ENCODE data around the gene NDUFA6. TPM values are rescaled to one million over a fixed set of nuclear protein-coding genes. Genes with fewer than 3 reads are reported as not detected.
A peak's percentile ranks its signal among the peaks of the same experiment; 100 is the strongest.
"Not testable (repeated sequence)": the region's sequence is repeated elsewhere in the genome, so short reads cannot be mapped to it uniquely, and the experiment has no call there.

The NDUFA6 gene
- total RNA-seq, 1 donor from 2014 or later: 316 TPM

DNA sequence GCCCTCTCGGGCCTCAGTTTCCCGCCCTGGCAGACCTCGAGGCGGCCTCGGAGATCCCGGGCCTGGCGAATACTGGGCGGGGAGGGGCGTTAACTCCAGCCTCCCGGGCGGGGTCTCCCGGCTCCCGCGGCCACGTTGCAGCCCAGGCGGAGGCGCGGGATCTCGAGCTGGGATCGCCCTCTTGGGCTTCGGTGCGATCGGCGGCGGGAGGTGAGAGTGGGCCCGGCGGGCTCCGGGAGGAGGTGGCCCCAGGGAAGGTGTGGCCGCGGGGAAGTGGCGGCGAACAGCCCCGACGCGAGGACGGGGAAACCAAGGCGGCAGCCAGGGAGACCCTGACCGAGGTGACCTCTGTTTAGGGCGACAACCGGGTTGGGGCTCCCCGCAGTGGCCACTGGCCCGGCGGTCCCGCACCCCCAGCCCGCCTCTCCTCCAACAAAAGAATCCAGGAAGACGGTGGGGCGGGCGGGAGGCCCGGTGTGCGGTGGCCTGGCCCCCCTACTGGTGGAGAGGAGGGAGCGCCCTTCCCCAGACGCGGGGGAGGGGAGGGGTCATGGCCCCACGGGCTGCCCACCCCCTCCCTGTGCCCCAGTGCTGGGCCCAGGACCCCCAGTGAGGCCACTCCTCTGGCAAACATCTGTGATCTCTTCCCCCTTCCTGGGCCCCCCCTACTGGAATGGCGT, 16.3 kb downstream of the NDUFA6 start, which contains the start of gene PHETA2:
Gene PHETA2, plus strand, starts transcription at position 117 of the 680 bp plus-strand sequence. CDS start 3,046 bp downstream, outside the sequence.
- ATAC-seq (peak; percentile 2), DNase-seq (peak; percentile 75)
- intact Hi-C loops (cut with micrococcal nuclease): no loop called here

DNA sequence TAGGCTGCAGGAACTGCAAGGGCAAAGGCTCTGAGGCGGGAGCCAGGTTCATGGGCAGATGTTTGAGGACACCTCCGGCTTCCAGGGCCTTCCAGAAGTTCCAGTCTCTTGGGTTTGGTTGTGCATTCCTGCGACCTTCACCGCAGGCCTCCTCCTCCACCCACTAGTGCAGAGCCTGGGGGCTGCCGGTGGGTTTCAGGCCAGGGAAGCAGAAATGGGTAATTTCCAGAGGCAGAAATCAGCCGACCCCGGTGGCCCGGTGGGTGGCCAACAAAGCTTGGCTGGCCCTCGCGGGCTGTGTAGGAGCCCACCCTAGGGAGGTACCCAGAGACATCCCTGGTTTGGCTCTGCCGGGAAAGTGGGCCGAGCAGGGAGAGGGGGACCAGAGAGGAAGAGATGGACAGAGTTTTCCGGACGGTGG, 16.9 kb downstream of the NDUFA6 start:
- ATAC-seq: no peak
- intact Hi-C loops (cut with micrococcal nuclease): no loop called here
- DNase-seq: no peak

DNA sequence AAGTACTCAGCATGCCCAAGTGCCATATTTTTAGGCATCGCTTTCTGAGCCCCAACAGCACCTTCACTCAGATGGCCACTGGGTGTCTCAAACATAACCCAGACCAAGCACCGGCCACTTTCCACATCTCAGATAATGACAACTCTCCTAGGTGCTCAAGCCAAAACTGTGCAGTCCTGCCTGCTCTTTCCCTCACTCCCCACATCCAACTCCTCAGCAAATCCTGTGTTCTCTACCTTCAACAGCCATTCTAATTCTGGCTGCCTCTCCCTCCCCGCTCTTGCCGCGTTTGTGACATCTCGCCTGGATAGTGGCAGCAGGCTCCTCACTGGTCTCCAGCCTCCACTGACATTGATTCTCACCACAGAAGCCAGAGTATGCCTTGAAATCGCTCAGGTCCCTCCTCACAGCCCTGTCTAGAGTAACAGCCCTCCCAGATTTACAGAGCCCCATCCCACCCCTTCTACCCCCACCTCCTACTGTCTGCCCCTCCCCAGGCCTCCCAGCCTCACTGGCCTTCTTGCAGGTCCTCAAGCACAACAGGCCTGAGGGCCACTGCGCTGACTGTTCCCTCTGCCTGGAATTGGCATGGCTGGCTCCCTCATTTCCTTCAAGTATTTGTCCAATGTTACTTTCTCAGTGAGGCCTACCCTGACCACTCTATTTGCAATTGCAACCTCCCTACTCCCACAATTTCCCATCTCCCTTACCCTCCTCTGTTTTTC, 17.8 kb downstream of the NDUFA6 start:
- intact Hi-C loops (cut with micrococcal nuclease): no loop called here
- DNase-seq (no peak), ATAC-seq (peak; percentile 33)

DNA sequence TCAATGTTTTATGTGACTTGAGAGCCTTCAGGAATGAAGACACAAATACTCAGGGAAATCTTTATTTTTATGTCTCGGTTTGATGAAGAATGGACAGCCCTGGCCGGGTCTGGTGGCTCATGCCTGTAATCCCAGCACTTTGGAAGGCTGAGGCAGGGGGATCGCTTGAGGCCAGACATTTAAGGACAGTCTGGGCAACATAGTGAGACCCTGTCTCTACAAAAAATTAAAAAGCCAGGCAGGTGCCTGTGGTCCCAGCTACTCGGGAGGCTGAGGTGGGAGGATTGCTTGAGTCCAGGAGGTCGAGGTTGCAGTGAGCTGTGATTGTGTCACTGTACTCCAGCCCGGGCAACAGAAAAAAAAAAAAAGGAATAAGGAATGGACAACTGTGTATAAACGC, 19.1 kb downstream of the NDUFA6 start:
- intact Hi-C loops (cut with micrococcal nuclease); ATAC-seq; DNase-seq: not testable (repeated sequence)

DNA sequence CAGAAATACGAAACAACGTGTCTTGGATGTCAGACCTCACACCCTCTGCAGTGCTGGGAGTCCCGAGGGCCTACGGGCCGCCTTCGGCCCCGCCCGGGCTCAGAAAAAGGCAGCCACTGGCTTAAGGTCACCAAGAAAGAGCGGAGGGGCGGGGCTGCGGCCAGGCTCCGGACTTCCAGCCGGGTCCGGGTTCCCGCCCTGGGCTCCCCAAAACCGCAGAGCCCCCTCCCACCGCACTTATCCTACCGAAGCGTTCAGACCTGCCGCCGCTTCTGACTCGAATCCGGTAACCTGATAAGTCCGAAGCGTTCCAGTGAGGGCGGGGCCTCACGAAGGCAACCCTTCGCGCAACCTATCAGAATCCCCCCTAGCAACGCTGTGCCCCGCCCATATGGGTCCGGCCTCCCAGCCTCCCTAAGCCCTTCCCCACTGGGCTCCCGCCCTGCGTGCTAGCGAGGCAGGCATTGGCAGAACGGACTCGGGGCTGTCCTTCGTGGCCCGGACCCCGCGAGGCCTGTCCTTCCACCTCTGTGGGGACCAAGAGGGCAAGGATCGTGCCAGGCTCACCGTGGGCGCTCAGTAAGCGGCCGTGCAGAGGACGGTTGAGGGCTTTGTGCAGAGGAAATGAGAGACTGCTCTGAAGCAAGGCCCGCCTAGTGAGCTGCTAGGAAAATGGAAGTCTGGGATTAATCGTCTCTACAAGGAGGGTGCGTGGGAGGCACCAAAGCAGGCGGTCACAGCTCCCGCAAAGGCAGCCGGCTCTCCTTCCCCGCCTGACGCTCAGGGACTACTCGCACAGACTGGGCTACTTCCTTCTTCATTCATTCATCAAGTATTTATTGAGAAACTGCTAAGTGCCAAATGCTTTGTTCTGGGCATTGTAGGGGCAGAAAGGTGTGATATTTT, 19.8 kb downstream of the NDUFA6 start, which contains the start of gene NAGA:
Gene NAGA, minus strand, starts transcription at position 296 of the 906 bp plus-strand sequence. CDS start 515 bp downstream, outside the sequence.
- intact Hi-C loops (cut with micrococcal nuclease): no loop called here
- peak; percentile 98 for DNase-seq
- ATAC-seq: peak; percentile 94

DNA sequence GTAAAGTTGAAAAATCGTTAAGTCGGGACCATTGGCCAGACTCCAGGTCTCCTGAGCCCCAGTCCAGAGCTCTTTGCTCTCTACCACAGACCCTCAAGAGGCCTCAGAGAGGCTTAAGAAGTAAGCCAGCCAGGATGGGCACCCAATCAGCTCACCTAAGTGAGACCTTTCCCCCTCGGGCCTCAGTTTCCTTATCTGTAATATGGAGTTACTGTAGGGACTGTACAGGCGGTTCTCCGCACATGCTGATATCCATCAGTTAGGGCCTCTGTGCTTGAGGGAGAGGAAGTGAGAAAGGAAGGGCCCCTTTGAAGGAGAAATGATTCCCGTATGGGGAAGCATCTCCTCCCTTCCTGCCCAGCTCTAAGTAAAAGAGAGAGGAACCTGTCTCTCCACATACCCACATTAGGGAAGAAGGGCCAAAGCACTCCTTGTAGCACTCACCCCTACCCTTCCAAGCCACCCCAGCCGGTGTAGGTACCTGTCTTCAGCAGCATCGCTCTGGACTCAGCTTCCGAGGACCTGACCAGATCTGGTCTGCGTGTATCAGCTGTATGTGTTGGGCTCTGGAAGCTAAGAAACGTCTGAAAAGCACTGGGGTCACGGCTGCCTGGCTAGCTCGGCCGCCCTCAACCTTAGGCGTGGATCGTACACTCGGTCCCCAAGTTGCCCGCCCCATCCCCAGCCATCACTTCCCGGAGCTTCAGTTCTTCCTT, 20.6 kb downstream of the NDUFA6 start:
- intact Hi-C loops (cut with micrococcal nuclease): no loop called here
- no peak for DNase-seq

DNA sequence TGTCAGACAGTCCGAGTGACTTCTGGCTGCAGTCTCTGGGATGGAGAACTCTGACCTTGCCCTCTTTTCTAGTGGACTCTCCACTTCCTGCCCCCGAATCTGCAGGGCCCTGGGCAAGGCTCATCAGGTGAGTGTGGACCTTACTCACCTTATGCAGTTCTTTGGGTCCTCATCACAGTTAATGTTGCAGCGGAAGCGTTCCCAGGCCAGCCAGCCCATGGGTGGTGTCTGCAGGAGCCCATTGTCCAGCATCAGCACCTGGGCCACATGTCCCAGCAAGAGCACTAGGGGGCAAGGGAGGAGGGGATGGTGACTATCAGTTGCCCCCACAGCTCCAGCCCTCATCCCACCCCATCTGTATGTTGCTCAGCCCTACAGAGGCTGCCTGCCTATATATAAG, 22.3 kb downstream of the NDUFA6 start:
- DNase-seq (no peak), ATAC-seq (no peak)
- intact Hi-C loops (cut with micrococcal nuclease): no loop called here

More for the DNA sequence above, 20.6 kb downstream of the NDUFA6 start:
- peak; percentile 7 for ATAC-seq

DNA sequence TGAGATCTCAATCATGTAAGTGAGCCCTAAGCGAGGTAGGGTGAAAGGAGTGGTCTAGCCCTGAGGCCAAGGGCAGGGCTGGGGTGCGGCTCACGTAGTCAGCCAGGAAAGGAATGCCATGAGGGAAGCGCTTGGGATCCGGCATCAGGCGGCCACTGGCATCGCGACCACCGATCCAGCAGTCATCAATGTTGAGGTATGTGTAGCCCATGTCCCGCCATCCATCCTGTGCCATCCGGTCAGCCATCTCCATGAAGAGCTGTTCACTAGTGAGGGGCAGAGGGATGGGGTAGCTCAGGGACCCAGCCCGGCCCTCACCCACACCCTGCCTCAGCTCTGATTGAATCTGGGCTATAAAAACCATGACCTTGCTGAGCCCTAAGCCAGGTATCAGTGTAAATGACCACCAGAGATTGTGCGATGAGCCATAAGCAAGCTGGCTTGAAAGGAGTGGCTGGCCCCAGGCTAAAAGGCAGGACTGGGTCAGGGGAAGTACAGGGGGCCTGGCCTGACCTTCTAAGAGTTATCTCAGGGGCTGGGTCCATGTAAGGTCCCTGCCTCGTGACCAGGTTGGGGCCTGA, 22.8 kb downstream of the NDUFA6 start:
- ATAC-seq (no peak), DNase-seq (no peak)
- intact Hi-C loops (cut with micrococcal nuclease): no loop called here

DNA sequence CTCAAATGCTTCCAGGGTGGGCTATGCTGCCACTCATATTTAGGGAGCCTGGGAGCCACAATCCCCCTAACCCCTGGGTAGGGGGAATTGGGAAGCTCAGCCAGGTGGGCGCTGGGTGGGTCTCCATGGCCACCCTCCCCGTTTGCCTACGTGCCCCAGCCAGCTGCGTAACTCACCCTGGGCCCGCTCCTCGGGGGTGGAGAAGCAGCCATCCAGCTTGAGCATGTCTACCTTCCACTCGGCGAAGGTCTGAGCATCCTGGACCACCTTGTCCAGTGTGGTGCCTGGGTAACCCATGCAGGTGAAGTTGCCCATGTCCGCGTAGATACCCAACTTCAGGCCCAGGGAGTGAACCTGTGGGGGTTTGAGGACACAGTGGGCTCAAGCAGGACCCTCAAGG, 23.6 kb downstream of the NDUFA6 start:
- intact Hi-C loops (cut with micrococcal nuclease): no loop called here
- no peak for ATAC-seq
- DNase-seq: no peak

DNA sequence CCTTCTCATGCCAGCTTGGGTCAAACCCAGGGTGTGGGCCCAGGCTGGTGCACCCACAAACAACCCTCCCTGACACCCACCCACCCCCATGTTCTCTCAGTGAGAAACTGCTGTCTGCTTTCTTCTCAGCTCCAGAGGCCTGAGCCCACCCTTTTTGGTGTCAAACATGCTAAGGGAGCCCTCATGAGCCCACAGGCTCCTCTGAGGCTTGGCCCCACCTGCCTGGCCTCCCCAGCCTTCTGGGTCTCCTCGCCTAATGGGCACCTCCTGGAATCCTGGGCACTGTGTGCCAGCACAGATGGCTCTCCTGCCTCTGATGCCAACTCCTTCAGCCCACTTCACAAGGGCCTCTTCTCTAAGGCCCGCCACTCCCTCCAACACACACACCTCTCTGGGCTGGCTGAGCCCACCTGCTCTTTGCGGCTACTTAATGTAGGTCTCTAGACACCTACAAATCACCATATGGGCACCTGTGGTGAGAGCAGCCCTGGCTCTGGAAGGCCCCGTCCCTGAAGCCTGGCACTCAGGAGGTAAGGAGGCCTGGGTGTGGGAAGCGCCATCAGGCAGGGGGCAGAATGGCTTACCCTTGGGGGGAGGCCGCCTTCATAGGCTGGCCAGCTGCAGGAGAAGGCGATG, 24.3 kb downstream of the NDUFA6 start:
- intact Hi-C loops (cut with micrococcal nuclease): no loop called here
- DNase-seq: no peak
- ATAC-seq: no peak

DNA sequence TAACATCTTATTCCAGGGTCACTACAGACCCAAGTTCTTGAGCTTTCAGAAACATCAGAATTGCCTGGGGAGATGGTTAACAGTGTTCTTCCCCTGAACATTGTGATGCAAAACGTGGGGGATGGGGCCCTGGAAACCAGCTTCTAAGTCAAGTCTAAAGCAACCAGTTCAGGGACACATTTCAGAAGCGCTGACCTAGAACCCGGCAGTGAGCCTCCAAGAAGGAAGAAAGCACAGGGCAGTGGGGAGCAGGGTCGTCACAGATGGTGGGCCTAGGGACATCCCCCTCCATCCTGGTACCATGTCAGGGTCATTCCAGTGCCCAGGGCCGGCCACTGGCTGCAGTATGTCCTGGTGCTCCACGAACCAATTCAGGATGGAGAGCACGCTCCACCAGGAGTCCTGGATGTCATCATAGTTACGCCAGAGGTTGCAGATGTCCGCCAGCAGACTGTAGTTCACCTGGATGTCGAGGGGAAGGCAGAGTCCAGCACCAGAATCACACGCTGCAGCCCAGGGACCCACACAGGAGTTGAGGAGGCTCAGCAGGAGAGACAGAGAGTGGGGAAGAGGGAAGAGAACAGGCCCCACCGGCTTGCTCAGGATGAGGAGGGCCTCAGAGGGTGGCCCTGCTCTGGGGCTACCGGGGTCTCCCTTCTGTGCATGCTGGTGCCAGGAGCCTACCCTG, 25.0 kb downstream of the NDUFA6 start:
- no peak for DNase-seq
- ATAC-seq: no peak
- intact Hi-C loops (cut with micrococcal nuclease): no loop called here

DNA sequence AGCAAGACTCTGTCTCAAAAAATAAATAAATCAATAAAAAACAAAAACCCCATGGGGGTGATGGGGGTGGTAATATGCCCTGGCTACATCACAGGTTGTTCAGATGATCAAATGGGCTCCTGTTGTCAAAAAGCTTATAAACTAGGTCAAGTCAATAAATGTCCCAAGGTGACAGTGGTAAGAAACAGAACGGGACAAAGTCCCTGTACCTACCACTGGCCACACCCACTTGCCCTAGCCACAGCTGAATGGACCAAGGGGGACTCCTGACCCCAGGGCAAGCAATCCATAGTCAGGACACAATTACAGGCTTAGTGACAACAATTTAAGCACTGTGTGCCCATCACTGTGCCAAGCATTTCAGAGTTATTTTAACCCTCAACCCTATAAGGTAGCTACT, 25.9 kb downstream of the NDUFA6 start:
- DNase-seq: no peak
- intact Hi-C loops (cut with micrococcal nuclease): no loop called here
- ATAC-seq: no peak

DNA sequence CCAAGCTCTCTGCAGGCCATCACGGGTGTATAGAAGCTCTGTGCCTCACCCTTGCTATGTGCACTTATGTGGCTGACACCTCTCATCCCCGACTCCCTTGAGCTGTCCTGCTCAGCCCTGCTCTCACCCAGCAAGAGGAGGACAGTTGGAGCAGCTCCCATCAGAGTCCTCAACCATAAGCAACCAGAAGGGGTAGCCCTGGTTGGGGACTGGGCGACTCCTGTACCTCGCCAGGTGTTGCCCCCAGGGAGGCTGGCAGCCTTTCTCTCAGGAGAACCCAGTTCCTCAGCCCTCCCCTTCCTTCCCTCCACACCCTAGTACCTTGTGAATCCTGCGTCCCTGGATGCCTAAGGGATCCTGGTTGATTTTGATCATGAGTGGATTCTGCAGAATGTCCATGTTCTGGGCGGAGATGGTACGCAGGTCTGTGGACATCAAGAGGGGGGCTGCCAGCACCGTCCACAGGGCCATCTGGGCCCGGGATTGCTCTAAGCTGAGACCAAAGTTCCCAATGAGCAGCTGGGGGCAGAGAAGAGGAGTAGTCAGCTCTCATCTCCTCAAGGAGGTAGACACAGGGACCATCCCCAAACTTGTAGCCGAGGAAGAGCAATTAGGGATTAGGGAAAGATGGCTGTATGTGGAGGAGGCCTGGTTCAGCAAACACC, 27.9 kb downstream of the NDUFA6 start:
- no peak for DNase-seq
- no peak for ATAC-seq
- intact Hi-C loops (cut with micrococcal nuclease): no loop called here

DNA sequence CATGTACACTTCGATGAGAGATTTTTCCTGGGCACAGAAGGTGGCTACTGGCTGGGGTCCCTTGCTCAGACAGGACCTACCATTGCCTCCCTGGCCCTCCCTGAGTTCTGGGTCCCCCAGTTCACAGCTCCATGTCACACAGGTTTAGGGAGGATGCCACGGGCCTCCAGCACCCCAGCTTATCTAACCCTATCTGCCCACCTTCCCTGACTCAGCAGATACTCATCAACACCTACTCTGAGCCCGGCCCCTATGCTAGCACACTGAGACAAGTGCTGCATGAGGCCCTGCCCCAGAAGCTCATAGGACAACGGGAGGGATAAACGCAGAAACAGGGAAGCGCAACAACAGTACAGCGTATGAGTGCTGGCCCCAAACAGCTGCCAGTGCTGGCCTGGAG, 29.5 kb downstream of the NDUFA6 start:
- ATAC-seq (no peak), DNase-seq (no peak)
- intact Hi-C loops (cut with micrococcal nuclease): no loop called here

DNA sequence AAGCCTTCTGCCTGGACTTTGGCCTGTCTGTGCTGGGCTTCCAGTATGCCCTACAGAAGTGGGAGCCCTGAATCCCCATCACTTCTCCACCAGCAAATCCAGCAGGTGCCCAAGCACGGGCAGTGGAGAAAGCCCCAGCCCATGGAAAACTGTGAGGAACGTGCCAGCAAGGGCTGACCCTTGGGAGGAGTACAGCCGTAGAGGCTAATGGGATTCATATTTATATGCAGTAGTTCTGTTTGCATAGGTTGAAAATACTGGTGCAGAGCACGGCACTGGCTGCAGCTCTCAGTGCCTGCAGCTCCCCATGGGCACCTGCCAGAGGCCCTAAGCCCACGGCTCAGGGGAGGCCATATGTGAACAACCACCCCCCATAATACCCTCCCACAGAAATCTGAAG, 30.1 kb downstream of the NDUFA6 start:
- DNase-seq: no peak
- ATAC-seq: no peak
- intact Hi-C loops (cut with micrococcal nuclease): no loop called here

DNA sequence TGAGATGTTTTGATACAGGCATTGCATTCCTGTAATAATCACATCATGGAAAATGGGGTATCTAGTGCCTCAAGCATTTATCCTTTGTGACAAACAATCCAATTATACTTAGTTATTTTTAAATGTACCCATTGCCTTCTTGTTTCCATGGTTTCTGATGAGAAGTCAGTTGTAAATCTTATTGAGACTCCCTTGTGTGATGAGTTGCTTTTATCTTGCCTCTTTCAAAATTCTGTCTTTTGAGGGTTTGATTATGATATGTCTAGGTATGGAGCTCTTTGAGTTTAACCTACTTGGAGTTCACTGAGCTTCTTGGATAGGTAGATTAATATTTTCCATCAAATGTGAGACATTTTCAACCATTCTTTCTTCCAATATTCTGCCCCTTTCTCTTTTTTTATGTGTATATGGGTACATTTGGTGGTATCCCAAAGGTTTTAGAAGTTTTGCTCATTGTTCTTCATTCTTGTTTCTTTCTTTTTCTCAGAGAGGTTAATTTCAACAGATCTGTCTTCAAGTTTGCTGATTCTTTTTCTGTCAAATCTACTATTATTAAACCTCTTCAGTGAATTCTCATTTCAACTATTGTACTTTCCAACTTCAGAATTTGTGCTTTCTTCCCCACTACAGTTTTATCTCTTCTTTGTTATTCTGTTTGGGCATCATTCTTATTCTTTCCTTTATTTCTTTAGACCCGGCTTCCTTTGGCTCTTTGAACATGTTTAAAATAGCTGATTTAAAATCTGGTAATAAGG, 33.6 kb downstream of the NDUFA6 start:
- DNase-seq: no peak
- intact Hi-C loops (cut with micrococcal nuclease): no loop called here
- no peak for ATAC-seq
